ENCODE measurements around the gene EEF1G. TPM values are rescaled to one million over a fixed set of nuclear protein-coding genes. Genes with fewer than 3 reads are reported as not detected.
"Not testable (repeated sequence)": the region's sequence is repeated elsewhere in the genome, so short reads cannot be mapped to it uniquely, and the experiment has no call there.

The EEF1G gene
- total and polyA plus RNA-seq, 9 of the 15 experiments (the other 6 are each of a cell fraction or from before 2014, with no cell fraction given) = 985 to 2,349 (median 2,035) TPM

GRCh38 chr11:62572431-62572830, 1.3 kb downstream of the EEF1G start (continued):
- TF ChIP-seq ZNF592 (IDR thresholded peaks at IDR 0.05) = 0 out of 2 replicates have a peak, but pooled peaks have one; percentile 28

- CTCF ChIA-PET (ENCODE audit: low intra/inter-chr PET ratio); BruUV-seq (replicated peaks); ATAC-seq; intact Hi-C loops (cut with micrococcal nuclease); in situ Hi-C loops (cut with MboI); H3K27me3 ChIP-seq (ENCODE audit: control insufficient read depth in 2 of 2, insufficient read depth in 2 of 2, low read length in 2 of 2); H2AFZ ChIP-seq (ENCODE audit: low read depth, low read length); POLR2A ChIA-PET; H4K20me1 ChIP-seq (replicated peaks; ENCODE audit: control insufficient read depth, insufficient read depth, low read length); H3K9me3 ChIP-seq (replicated peaks; ENCODE audit: control insufficient read depth, insufficient read depth, low read depth, low read length); DNase-seq (ENCODE audit: extremely low read depth in 1 of 4, low spot score in 3 of 4); FAIRE-seq; H3K9me1 ChIP-seq (ENCODE audit: control insufficient read depth, insufficient read depth, low read length): not testable (repeated sequence)
- WGBS (ENCODE audit: insufficient coverage, low coverage, missing lambda C conversion rate) = 82% methylated on average over 5 of the region's 5 CpGs
- Histone ChIP-seq H3K4me2 (ENCODE audit: insufficient read depth, low read length) (peak overlapping the region; percentile 96), H3K4me3 (peak overlapping the region; percentile 96; the same call in 1 of the 2 replicates), H3K79me2 (ENCODE audit: control insufficient read depth, insufficient read depth, low read length) (peaks cover 83% of the 10 kb centered on the region), H3K36me3 (ENCODE audit: control insufficient read depth, insufficient read depth, low read length) (peaks cover 85% of the 10 kb centered on the region), H3K9ac (ENCODE audit: insufficient read depth in 1 of 2, low read depth in 2 of 2, low read length in 2 of 2) (peak overlapping the region; percentile 27 to 95; a peak in 3 of 4 replicates), H3K27ac (ENCODE audit: extremely low read depth, low read depth, low read length) (peak overlapping the region; percentile 88), H3K4me1 (replicated peaks in 1 of 2; ENCODE audit: control insufficient read depth in 2 of 2, insufficient read depth in 2 of 2, low read length in 2 of 2) (peaks cover 22 to 37% of the 10 kb centered on the region in 2 experiments; a peak in 4 of 5 replicates)
Measured at GRCh38 chr11:62571493-62571892, 2.2 kb downstream of the EEF1G start.

GRCh38 chr11:62570903-62571302, 2.8 kb downstream of the EEF1G start:
- Histone ChIP-seq H3K4me1 (replicated peaks in 1 of 2; ENCODE audit: control insufficient read depth in 2 of 2, insufficient read depth in 2 of 2, low read length in 2 of 2) (peaks cover 22 to 35% of the 10 kb centered on the region in 2 experiments; a peak in 4 of 5 replicates), H3K79me2 (ENCODE audit: control insufficient read depth, insufficient read depth, low read length) (peaks cover 89% of the 10 kb centered on the region), H3K36me3 (ENCODE audit: control insufficient read depth, insufficient read depth, low read length) (peaks cover 85% of the 10 kb centered on the region), H3K9ac (ENCODE audit: insufficient read depth in 1 of 2, low read depth in 2 of 2, low read length in 2 of 2) (0 out of 4 replicates have a peak overlapping the region, but pooled peaks of 1 of the 2 experiments have one; percentile 27), H3K4me2 (ENCODE audit: insufficient read depth, low read length) (peak overlapping the region; percentile 96)
- H4K20me1 ChIP-seq (replicated peaks; ENCODE audit: control insufficient read depth, insufficient read depth, low read length); H3K27me3 ChIP-seq (ENCODE audit: control insufficient read depth in 2 of 2, insufficient read depth in 2 of 2, low read length in 2 of 2); H3K9me3 ChIP-seq (replicated peaks; ENCODE audit: control insufficient read depth, insufficient read depth, low read depth, low read length); H3K4me3 ChIP-seq; CTCF ChIA-PET (ENCODE audit: low intra/inter-chr PET ratio); in situ Hi-C loops (cut with MboI); BruUV-seq (replicated peaks); intact Hi-C loops (cut with micrococcal nuclease); H3K27ac ChIP-seq (ENCODE audit: extremely low read depth, low read depth, low read length); H2AFZ ChIP-seq (ENCODE audit: low read depth, low read length); DNase-seq (ENCODE audit: extremely low read depth in 1 of 4, low spot score in 3 of 4); FAIRE-seq; H3K9me1 ChIP-seq (ENCODE audit: control insufficient read depth, insufficient read depth, low read length); ATAC-seq: not testable (repeated sequence)
- POLR2A ChIA-PET = interaction anchor here (1.9 to 2.3 kb wide), 2 partner anchors 21 to 94 kb away, joined by 7 to 8 read pairs; partner anchors contain the start of genes C11orf98, CSKMT and TUT1
- 87% methylated on average over 5 of the region's 5 CpGs for WGBS (ENCODE audit: insufficient coverage, low coverage, missing lambda C conversion rate)

Data from K562 (cell line).